Stomach (tissue), 9 donors: ENCODE results near the gene MAGI2. TPM values are rescaled to one million over a fixed set of nuclear protein-coding genes. Genes with fewer than 3 reads are reported as not detected.

Experiments
- DNase-seq, 2 donors: peaks; one replicate each; pipeline versions ENCODE4 v3.0.0 to v3.0.0-alpha.2; 2013 to 2019
- H3K27ac ChIP-seq, 5 donors: fragments of 200-600 bp in 4 of 5; sonication (generic) in 4 of 5; one replicate each; pipeline ENCODE4 v1.5.1; 2013 to 2019; ENCODE audit warnings: mild to moderate bottlenecking in 1 of 5, moderate library complexity in 1 of 5
- H3K27me3 ChIP-seq, 3 donors: fragments of 200-600 bp; sonication (generic); one replicate each; pipeline ENCODE4 v1.5.1; 2017 to 2019; ENCODE audit warnings: mixed run types in 1 of 3
- H3K36me3 ChIP-seq, 4 donors: fragments of 200-600 bp; sonication (generic); 1 replicate in 3 of 4; 2 replicates in 1 of 4; pipeline ENCODE4 v1.5.1; 2016 to 2019
- H3K4me1 ChIP-seq, 4 donors: fragments of 200-600 bp; sonication (generic); one replicate each; pipeline ENCODE4 v1.5.1; 2016 to 2019
- H3K4me3 ChIP-seq, 4 donors: fragments of 200-600 bp; sonication (generic) in 3 of 4; one replicate each; pipeline ENCODE4 v1.5.1; 2016 to 2019; ENCODE audit warnings: mild to moderate bottlenecking in 1 of 4
- H3K9me3 ChIP-seq, 4 donors: fragments of 200-600 bp; sonication (generic); one replicate each; pipeline ENCODE4 v1.5.1; 2016 to 2019
- EP300 ChIP-seq: sonication (generic); formaldehyde crosslinking; IDR thresholded peaks from one replicate; pipeline ENCODE4 v1.6.1; 2017; ENCODE audit warnings: antibody characterized with exemption
- POLR2A ChIP-seq, 4 donors: fragments of 450-650 bp; IDR thresholded peaks; one replicate each; pipeline ENCODE4 v1.6.1; 2016; ENCODE audit warnings: antibody characterized with exemption in 4 of 4, control low read depth in 2 of 4, mild to moderate bottlenecking in 1 of 4, moderate library complexity in 1 of 4
- POLR2AphosphoS5 ChIP-seq, 3 donors: sonication (generic); formaldehyde crosslinking; IDR thresholded peaks; one replicate each; pipeline ENCODE4 v1.6.1; 2016; ENCODE audit warnings: antibody characterized with exemption in 3 of 3
- WGBS, 5 donors: extraction: QIAGEN DNeasy Blood & Tissue Kit in 3 of 5; methylation state at CpG; one replicate each; pipeline versions ENCODE4 v1.1.5 to v1.1.7; 2013 to 2018; 5-methylcytosine and 5-hydroxymethylcytosine counted together
- intact Hi-C: fragments of 100-400 bp; cut with DNase I; formaldehyde crosslinking; loops from one replicate; pipeline ENCODE4 v1.15.1; 2023; ENCODE audit warnings: low total_unique reads
- polyA plus RNA-seq, 3 donors: library from polyadenylated mRNA; stranded (reverse); fragments of 200-250 nt; gene quantifications; one replicate each; pipeline ENCODE4 v1.2.3, GENCODE V29; 2013
- total RNA-seq, 5 donors: library from RNA; depleted of rRNA; stranded (reverse); fragments of >200 nt; gene quantifications; one replicate each; pipeline versions ENCODE4 v1.1.0 to v1.2.3, GENCODE V29; 2014 to 2016
- TF ChIP-seq, protein P1 (sequence below), 7 experiments: fragments of 450-650 bp in 4 of 7; fragments of 200-600 bp in 3 of 7; sonication (generic) in 3 of 7; IDR thresholded peaks; one replicate each; pipeline ENCODE4 v1.5.1; 2016 to 2019; ENCODE audit warnings: antibody characterized with exemption in 7 of 7, control low read depth in 2 of 7, mild to moderate bottlenecking in 1 of 7
- donor health status: healthy with polysubstance abuse.
- donor health status: Bipolar disorder and iron deficiency.
- donor health status: healthy.

MAGI2 gene
- total and polyA plus RNA-seq, 8 donors = 0.92 to 53.9 (median 5.8) TPM

DNA sequence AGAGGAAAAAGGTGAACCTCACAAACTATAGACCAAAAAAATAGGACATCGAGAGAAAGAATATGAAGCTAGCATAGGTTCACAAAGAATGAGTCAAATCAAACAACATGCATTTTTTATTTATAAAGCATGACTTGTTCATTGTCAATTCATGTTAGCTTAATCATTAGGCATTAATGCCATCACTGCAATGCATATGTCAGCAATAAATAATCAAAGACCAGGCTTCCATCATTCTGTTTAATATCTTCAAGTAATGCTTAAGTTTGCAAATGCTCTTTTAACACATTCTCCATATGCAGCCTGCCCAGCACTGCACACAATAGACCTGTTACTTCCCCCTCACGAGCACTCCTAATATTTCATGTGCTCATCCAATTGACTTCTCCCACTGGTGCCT, 8.9 kb upstream of the MAGI2 start:
- H3K4me1 ChIP-seq = peaks cover 0 to 15% (median 0%) of the 10 kb centered on the region in 4 donors
- no peaks in the 10 kb centered on the region for H3K9me3 ChIP-seq
- no peak overlapping the region for H3K4me3 ChIP-seq
- 57 to 80% (median 64%) methylated on average over 2 of the region's 2 CpGs for WGBS, 5 donors
- H3K27me3 ChIP-seq = no peaks in the 10 kb centered on the region
- no peaks in the 10 kb centered on the region for H3K36me3 ChIP-seq
- H3K27ac ChIP-seq = no peak overlapping the region
- TF ChIP-seq POLR2AphosphoS5 (IDR thresholded peaks at IDR 0.05) (no peak), EP300 (no peak), POLR2A (IDR thresholded peaks at IDR 0.05) (no peak)
- TF ChIP-seq, protein P1, sequence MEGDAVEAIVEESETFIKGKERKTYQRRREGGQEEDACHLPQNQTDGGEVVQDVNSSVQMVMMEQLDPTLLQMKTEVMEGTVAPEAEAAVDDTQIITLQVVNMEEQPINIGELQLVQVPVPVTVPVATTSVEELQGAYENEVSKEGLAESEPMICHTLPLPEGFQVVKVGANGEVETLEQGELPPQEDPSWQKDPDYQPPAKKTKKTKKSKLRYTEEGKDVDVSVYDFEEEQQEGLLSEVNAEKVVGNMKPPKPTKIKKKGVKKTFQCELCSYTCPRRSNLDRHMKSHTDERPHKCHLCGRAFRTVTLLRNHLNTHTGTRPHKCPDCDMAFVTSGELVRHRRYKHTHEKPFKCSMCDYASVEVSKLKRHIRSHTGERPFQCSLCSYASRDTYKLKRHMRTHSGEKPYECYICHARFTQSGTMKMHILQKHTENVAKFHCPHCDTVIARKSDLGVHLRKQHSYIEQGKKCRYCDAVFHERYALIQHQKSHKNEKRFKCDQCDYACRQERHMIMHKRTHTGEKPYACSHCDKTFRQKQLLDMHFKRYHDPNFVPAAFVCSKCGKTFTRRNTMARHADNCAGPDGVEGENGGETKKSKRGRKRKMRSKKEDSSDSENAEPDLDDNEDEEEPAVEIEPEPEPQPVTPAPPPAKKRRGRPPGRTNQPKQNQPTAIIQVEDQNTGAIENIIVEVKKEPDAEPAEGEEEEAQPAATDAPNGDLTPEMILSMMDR (IDR thresholded peaks at IDR 0.05) = no peak
- DNase-seq = no peak
- intact Hi-C loops = no loop called here

DNA sequence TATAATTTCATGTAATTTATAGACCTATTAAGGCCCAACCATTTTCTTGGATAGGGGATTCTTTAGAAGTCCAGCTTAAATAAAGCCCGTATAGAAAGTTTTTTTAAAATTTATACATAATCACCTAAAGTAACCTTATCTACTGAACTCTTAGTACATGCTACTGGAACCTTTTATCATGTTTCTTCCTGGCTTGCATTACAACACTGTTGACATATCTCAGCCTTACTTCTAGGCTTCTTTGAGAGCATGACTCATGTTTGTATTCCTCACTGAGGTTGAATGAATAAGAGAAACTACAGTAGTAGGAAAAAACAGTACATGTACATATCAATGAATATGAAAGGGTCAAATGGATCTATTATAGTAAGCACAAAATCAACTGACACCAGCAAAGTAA, 8.2 kb upstream of the MAGI2 start:
- DNase-seq = peak in 1 of 2 donors; percentile 67
- Histone ChIP-seq H3K9me3 (no peaks in the 10 kb centered on the region), H3K4me3 (no peak overlapping the region), H3K27me3 (no peaks in the 10 kb centered on the region), H3K4me1 (peaks cover 0 to 19% (median 2%) of the 10 kb centered on the region in 4 donors), H3K36me3 (no peaks in the 10 kb centered on the region), H3K27ac (no peak overlapping the region)
- intact Hi-C loops = no loop called here
- whole genome bisulfite sequencing, 5 donors = 28 to 50% (median 33%) methylated on average over 1 of the region's 1 CpG
- TF ChIP-seq POLR2A (IDR thresholded peaks at IDR 0.05) = no peak
- TF ChIP-seq POLR2AphosphoS5 (IDR thresholded peaks at IDR 0.05) = peak in 1 of 3 donors; percentile 42

DNA sequence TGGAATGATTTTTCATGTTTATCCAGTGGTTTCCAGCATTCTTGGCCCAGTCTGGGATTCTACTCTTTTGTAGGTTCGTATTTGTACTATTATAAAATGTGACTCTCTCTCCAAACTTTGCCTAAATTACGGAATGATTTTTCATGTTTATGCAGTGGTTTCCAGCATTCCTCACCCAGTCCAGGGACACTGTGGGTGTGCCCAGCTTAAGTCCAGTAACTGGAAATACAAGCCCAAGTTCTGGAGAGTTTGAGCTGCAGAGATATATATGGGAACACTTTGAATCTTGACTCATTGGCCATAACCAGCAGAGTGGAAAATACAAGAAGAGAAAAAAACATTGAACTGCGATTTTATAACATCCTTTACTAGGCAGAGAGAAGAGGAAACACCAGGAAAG, 5.9 kb upstream of the MAGI2 start:
- no peak overlapping the region for H3K4me3 ChIP-seq

DNA sequence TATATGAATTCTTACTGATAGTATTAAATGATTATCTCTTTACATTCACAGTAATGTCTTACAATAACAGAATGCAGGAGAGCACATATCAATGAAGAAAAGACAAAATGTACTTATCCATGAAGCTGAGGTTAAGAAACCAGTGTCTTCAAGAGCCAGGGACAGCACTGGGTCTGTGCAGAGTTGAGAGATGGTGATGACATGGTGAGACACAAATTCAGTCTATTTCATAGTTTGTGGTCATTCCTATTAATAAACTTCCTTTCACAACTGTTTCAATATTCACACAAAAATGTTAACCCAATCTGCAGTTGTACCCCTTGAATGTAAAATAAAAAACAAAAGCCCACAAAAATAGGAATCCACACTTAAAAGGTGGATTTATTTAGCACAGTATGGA, 5.3 kb upstream of the MAGI2 start:
- H3K36me3 ChIP-seq = no peaks in the 10 kb centered on the region
- H3K4me3 ChIP-seq = no peak overlapping the region
- no peak overlapping the region for H3K27ac ChIP-seq
- DNase-seq = no peak
- H3K27me3 ChIP-seq = peaks cover 0 to 10% (median 3%) of the 10 kb centered on the region in 3 donors
- no peaks in the 10 kb centered on the region for H3K9me3 ChIP-seq
- peaks cover 3 to 39% (median 15%) of the 10 kb centered on the region in 4 donors for H3K4me1 ChIP-seq
- no peak for TF ChIP-seq EP300
- no peak for TF ChIP-seq POLR2AphosphoS5 (IDR thresholded peaks at IDR 0.05)
- TF ChIP-seq, protein P1 (IDR thresholded peaks at IDR 0.05) = no peak
- no peak for TF ChIP-seq POLR2A (IDR thresholded peaks at IDR 0.05)
- intact Hi-C loops = no loop called here

More for the DNA sequence above, 5.9 kb upstream of the MAGI2 start:
- no peaks in the 10 kb centered on the region for H3K36me3 ChIP-seq
- no peak for TF ChIP-seq POLR2AphosphoS5 (IDR thresholded peaks at IDR 0.05)
- H3K9me3 ChIP-seq = no peaks in the 10 kb centered on the region
- H3K27ac ChIP-seq = no peak overlapping the region
- 41 to 80% (median 66%) methylated on average over 3 of the region's 3 CpGs for WGBS, 5 donors
- no peak for DNase-seq
- H3K4me1 ChIP-seq = peaks cover 0 to 37% (median 12%) of the 10 kb centered on the region in 4 donors
- H3K27me3 ChIP-seq = peaks cover 0 to 4% (median 0%) of the 10 kb centered on the region in 3 donors
- intact Hi-C loops = no loop called here

DNA sequence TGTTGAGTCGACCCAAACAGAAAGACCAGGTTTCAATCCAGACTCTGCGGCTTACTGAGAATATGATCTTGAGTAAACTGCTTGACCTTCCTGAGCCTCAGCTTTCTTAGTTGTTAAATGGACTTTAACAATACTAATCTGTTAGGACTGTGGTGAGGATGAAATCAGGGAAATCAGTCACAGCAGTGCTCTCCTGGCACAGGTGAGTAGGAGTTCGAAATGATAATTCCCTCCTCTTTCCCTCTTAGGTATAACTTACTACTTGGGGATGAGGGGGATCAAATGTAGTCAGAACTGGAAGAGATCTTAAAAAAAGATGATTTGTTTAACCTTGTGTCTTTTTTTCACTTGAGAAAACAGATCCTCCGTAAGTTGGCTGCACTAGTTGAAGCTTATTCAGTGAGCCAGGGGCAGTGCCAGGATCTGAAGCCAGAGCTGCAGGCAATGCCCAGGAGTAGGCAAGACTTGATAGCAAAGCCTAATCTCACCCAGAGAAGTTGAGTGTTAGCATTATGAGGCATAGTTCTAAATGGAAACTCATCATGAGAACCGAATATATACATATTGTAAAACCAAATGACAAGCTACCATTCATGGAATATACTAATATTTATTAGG, 1.8 kb upstream of the MAGI2 start:
- no peak for DNase-seq
- intact Hi-C loops = no loop called here
- Histone ChIP-seq H3K27ac (peak overlapping the region in 2 of 5 donors; percentile 91 to 95), H3K36me3 (no peaks in the 10 kb centered on the region), H3K4me1 (peaks cover 4 to 57% (median 37%) of the 10 kb centered on the region in 4 donors), H3K4me3 (peak overlapping the region in 3 of 4 donors; percentile 65 to 69 (median 66)), H3K9me3 (no peaks in the 10 kb centered on the region), H3K27me3 (peaks cover 0 to 33% (median 12%) of the 10 kb centered on the region in 3 donors)
- TF ChIP-seq POLR2AphosphoS5 (IDR thresholded peaks at IDR 0.05) (no peak), EP300 (no peak), POLR2A (IDR thresholded peaks at IDR 0.05) (no peak)
- TF ChIP-seq, protein P1 (IDR thresholded peaks at IDR 0.05) = no peak
- WGBS, 5 donors = 65 to 75% (median 70%) methylated on average over 5 of the region's 5 CpGs
